Loucy (cell line): ENCODE results near the gene ELL.

Experiments used
- EZH2phosphoT487 ChIP-seq: fragments of 200-600 bp; IDR thresholded peaks from 2 replicates; pipeline ENCODE4 v1.6.1; 2018; ENCODE audit warnings: antibody characterized with exemption, mild to moderate bottlenecking, moderate library complexity, borderline replicate concordance
- TF ChIP-seq, protein P1 (sequence below): fragments of 200-600 bp; sonication (generic); conservative IDR thresholded peaks from 2 replicates; pipeline ENCODE4 v1.5.1; 2014; ENCODE audit warnings: mild to moderate bottlenecking, antibody characterized with exemption, low read length

DNA sequence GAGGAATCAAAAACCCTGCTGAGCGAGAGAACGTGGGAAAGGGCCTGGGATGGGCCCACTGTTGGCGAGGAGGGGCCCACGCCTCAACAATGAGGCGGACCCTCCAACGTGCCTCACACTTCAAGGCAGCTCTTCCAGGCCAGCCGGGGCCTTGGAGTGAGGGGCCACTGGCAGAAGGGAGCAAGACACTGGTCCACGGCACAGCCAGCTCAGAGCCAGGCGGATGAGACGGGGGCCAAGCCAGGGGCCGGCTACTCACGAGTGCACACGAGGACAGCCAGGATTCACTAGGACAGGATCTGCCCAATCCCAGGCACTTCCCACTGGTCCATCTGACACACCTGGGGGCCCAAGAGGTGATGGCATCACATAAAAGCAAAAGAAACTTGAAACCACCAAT, 20.5 kb downstream of the ELL start:
- TF ChIP-seq, protein P1, sequence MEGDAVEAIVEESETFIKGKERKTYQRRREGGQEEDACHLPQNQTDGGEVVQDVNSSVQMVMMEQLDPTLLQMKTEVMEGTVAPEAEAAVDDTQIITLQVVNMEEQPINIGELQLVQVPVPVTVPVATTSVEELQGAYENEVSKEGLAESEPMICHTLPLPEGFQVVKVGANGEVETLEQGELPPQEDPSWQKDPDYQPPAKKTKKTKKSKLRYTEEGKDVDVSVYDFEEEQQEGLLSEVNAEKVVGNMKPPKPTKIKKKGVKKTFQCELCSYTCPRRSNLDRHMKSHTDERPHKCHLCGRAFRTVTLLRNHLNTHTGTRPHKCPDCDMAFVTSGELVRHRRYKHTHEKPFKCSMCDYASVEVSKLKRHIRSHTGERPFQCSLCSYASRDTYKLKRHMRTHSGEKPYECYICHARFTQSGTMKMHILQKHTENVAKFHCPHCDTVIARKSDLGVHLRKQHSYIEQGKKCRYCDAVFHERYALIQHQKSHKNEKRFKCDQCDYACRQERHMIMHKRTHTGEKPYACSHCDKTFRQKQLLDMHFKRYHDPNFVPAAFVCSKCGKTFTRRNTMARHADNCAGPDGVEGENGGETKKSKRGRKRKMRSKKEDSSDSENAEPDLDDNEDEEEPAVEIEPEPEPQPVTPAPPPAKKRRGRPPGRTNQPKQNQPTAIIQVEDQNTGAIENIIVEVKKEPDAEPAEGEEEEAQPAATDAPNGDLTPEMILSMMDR, result no peak
- no peak for TF ChIP-seq EZH2phosphoT487
